SIG-M5 treated with dmso at 0.1 percent for 504 hours (cell line): ENCODE results near the gene PLPPR4.

Source experiments
- DNase-seq: peaks from one replicate; lab custom pipeline; 2025; ENCODE audit not compliant: unreplicated experiment; lab: John Stamatoyannopoulos, UW

Gene PLPPR4

DNA sequence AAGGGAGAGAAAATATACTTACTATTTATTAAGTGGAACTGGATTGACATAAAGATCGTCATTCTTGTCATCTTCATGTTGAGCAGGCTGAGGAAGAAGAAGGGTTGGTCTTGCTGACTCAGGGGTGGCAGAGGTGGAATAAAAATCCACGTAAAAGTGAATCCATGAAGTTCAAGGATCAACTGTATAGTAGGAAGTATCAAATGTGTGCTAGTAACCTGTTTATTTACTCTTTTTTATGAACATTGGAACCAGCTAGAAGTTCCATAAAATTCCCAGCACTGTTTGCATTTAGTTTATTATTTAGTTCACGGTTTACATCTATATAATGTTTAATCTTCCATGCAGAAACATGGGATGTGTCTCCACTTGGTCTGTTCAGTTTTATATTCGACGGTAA, 70.7 kb downstream of the PLPPR4 start:
- no peak for DNase-seq

DNA sequence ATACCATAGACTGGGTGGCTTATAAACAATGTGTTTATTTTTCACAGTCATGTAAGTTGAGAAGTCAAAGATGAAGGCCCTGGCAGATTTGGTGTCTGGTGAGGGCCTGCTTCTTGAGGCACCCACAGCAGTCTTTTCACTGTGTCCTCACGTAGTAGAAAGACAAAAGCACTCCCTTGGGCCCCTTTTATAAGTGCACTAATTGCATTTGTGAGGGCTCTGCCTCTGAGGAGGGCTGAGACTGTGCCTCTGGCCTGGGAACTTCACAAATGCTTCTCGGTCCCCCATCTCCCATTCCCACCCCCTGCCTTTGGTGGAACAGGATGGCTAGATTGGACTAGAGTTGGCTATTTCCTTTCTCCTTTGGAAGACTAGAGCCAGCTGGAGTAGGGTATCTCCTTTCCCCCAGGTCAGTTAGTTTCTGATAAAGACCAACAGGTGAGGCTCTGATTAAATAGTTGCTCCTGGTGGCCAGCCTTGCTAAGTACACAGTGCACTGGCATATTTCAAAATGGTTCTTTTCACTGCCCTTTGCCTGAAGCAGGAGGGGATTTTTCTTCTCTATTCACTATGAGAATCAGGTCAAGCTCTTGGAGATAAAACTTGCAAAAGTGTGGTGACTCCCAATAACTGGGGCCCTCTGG, 82.9 kb downstream of the PLPPR4 start:
- DNase-seq = no peak

DNA sequence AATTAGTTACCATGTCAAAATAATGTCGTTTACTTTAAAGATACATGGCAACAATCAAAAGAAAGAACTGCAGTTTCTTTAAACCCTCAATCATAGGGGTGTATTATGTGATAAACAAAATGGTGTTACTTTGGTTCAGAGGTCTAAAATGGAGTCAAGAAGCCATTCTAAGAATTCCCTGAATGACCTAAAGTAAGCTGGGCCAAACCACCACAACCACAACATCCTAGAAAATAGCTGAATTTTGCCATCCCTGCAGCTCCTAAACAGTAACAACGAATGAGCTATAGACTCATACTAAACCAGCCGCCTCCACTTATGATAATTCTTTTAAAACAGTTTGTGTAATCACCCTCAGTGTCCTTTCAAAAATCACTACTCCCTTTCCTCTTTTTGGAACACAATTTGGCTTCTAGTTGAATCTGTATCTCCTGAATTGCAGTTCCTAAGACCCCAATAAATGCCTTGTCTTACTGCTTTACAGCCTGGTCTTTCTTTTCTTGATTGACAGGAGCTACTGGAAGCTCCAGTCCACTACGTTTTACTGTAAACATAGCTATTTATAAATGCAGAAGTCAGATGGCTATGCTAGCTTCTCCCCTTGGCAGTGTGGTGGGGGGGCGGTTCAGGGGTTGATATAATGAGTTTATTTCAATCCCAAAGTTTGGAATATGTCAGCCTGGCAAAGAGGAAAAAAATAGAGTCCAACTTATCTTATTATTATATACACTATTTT, 84.3 kb downstream of the PLPPR4 start:
- DNase-seq = no peak

DNA sequence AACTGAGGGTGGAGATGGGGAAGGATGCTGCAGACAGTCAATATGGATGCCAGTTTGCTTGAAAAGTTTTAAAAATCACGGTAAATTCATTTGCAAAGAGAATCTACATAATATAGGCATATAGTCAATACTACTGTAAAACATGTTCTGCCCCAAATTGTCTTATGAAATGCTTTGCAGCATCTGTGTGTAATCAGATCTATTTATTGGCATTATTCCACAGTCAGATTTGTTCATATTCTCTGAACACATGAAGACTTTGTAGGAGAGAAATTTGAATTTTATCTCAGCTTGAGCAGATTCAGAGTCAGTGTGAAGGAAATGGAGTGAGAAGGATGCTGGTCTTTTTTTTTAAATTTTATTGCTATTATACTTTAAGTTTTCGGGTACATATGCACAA, 88.5 kb downstream of the PLPPR4 start:
- no peak for DNase-seq

DNA sequence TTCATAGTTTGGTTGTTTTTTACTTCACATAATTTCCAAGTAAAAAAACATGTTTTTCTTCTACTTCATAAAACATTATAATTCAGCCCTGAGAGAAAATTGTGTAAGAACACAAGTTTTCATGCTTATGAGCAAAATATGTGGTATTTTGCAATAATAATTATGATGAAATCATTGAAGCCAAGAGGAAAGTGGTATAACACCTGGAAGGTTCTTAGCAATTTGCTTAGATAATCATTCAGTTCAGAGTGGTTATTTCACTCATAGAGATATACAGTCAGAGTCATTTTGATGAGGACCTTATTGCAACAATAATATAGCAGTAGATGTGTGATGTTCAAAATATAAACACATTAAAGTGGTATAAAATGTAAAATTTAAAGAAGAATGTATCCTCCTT, 94.5 kb downstream of the PLPPR4 start:
- no peak for DNase-seq
